Measurements from ENCODE around the gene LPIN2.

The LPIN2 gene

GRCh38 chr18:3060667-3061580 lies 48.0 kb upstream of the LPIN2 start:
- Histone ChIP-seq H3K9me3 (ENCODE audit: insufficient read depth, low read length) (no peaks in the 10 kb centered on the region), H3K4me2 (ENCODE audit: low read depth, low read length, poor library complexity, severe bottlenecking) (no peak overlapping the region), H3K27ac (ENCODE audit: low read depth, low read length) (no peak overlapping the region), H3K9ac (ENCODE audit: low read length) (no peak overlapping the region), H2AFZ (ENCODE audit: low read depth, low read length, severe bottlenecking) (no peak overlapping the region), H3K36me3 (ENCODE audit: low read length) (no peaks in the 10 kb centered on the region), H3K4me3 (ENCODE audit: insufficient read depth, low read length, poor library complexity, severe bottlenecking) (no peak overlapping the region), H3K79me2 (ENCODE audit: insufficient read depth, low read length) (no peaks in the 10 kb centered on the region), H3K27me3 (ENCODE audit: low read length) (no peaks in the 10 kb centered on the region), H4K20me1 (ENCODE audit: low read depth, low read length) (no peaks in the 10 kb centered on the region), H3F3A (ENCODE audit: insufficient read depth) (no peaks in the 10 kb centered on the region), H3K9me2 (replicated peaks; ENCODE audit: insufficient read depth, low read length) (no peaks in the 10 kb centered on the region)
- TF ChIP-seq EZH2phosphoT487 (conservative IDR thresholded peaks at IDR 0.05; ENCODE audit: low read length) (no peak), CTCF (IDR thresholded peaks at IDR 0.05; ENCODE audit: insufficient read depth, low read length, poor library complexity, severe bottlenecking) (no peak)

GRCh38 chr18:3059272-3059671 lies 46.3 kb upstream of the LPIN2 start:
- Histone ChIP-seq H3K4me2 (ENCODE audit: low read depth, low read length, poor library complexity, severe bottlenecking) (no peak overlapping the region), H2AFZ (ENCODE audit: low read depth, low read length, severe bottlenecking) (no peak overlapping the region), H3K9me3 (ENCODE audit: insufficient read depth, low read length) (no peaks in the 10 kb centered on the region), H3F3A (ENCODE audit: insufficient read depth) (no peaks in the 10 kb centered on the region), H3K4me3 (ENCODE audit: insufficient read depth, low read length, poor library complexity, severe bottlenecking) (no peak overlapping the region), H3K79me2 (ENCODE audit: insufficient read depth, low read length) (no peaks in the 10 kb centered on the region), H3K9ac (ENCODE audit: low read length) (no peak overlapping the region), H3K36me3 (ENCODE audit: low read length) (no peaks in the 10 kb centered on the region), H4K20me1 (ENCODE audit: low read depth, low read length) (no peaks in the 10 kb centered on the region), H3K27me3 (ENCODE audit: low read length) (no peaks in the 10 kb centered on the region), H3K27ac (ENCODE audit: low read depth, low read length) (no peak overlapping the region), H3K9me2 (replicated peaks; ENCODE audit: insufficient read depth, low read length) (no peaks in the 10 kb centered on the region)
- TF ChIP-seq EZH2phosphoT487 (conservative IDR thresholded peaks at IDR 0.05; ENCODE audit: low read length), result no peak
- no peak for TF ChIP-seq CTCF (IDR thresholded peaks at IDR 0.05; ENCODE audit: insufficient read depth, low read length, poor library complexity, severe bottlenecking)

DNA sequence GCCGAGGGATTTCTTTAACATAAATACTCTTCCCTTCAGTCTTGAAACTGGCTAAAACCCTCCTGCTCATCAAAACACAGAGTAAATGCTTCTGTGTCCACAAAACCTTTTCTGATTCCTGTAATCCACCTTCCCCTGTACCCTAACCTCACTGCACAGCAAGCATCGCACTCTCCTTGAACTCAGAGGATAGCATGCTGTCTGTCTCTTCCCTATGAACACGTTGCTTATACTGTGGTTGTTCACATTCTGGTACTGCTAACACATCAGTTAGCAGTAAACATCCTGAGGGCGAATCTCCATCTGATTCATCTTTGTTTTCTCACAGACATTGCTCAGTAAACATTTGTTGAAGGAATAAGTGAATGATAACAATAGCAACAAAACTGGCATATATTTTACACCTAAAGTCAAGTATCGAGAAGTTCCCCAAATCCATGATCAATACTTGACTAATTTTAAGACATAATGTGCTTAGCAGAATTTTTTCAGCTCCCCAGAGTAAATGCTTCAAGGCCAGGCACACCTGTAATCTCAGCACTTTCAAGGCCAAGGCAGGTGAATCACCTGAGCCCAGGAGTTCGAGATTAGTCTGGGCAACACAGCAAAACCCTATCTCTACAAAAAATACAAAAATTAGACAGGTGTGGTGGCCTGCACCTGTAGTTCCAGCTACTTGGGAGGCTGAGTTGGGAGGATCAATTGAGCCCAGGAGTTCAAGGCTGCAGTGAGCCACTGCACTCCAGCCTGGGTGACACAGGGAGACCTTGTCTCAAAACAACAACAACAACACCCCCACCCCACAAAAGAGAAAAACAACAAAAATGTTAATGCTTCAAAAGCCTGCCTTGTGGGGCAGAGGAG lies 45.6 kb upstream of the LPIN2 start:
- Histone ChIP-seq H3K27ac (ENCODE audit: low read depth, low read length) (no peak overlapping the region), H3K4me2 (ENCODE audit: low read depth, low read length, poor library complexity, severe bottlenecking) (no peak overlapping the region), H3K27me3 (ENCODE audit: low read length) (no peaks in the 10 kb centered on the region), H3K79me2 (ENCODE audit: insufficient read depth, low read length) (no peaks in the 10 kb centered on the region), H4K20me1 (ENCODE audit: low read depth, low read length) (no peaks in the 10 kb centered on the region), H3K9ac (ENCODE audit: low read length) (no peak overlapping the region), H3K36me3 (ENCODE audit: low read length) (no peaks in the 10 kb centered on the region), H3K4me3 (ENCODE audit: insufficient read depth, low read length, poor library complexity, severe bottlenecking) (no peak overlapping the region), H2AFZ (ENCODE audit: low read depth, low read length, severe bottlenecking) (no peak overlapping the region), H3K9me3 (ENCODE audit: insufficient read depth, low read length) (no peaks in the 10 kb centered on the region), H3K9me2 (replicated peaks; ENCODE audit: insufficient read depth, low read length) (no peaks in the 10 kb centered on the region), H3F3A (ENCODE audit: insufficient read depth) (no peaks in the 10 kb centered on the region)
- TF ChIP-seq CTCF (IDR thresholded peaks at IDR 0.05; ENCODE audit: insufficient read depth, low read length, poor library complexity, severe bottlenecking) (no peak), EZH2phosphoT487 (conservative IDR thresholded peaks at IDR 0.05; ENCODE audit: low read length) (no peak)

Measured in SU-DHL-6 (cell line).